GM11168 (cell line): ENCODE measurements around the gene RPS17.
"Not testable (repeated sequence)": the region's sequence is repeated elsewhere in the genome, so short reads cannot be mapped to it uniquely, and the experiment has no call there.

Experiments used
- in situ Hi-C: fragments of 300-500 bp; cut with MboI; formaldehyde crosslinking; loops from one replicate; pipeline ENCODE4 v1.12.0; 2022; ENCODE audit warnings: low sequenced_read_pairs; ENCODE audit not compliant: unreplicated experiment

Gene RPS17

DNA sequence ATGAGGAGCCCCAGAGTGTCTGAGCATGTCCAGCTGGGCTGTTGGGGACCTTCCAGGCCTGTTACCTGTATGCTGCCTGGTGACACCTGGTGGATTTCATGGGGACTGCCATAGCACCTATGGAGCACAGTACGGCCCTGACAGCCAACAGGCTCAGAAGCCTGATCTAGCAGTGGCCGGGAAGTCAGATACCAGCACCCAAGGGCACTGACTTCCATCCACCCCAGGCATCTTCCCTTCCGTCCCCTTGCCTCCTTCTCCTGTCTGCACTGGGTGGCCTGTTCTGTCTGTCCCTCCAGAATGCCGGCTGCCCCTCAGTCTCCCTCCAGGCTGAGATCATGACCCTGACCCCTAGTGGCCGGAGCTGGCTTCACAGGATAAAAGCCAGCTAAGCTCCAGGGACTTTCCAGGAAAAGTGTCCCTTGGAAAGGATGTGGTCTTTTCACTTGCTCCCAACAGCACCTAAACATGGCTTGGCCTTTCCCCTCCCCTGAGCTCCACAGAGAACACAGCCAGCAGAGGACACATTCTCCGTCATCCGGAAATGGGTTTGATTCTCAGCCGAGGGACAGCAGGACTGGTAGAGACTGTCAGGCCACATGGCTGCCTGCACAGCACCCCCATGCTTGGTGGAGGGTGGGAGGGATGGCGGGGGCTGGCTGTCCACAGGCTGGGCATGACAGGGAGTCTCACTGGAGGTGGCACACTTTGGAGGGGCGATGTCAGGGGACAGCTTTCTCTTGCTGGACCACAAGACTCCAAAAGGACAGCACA, 9.5 kb downstream of the RPS17 start:
- in situ Hi-C loops = no loop called here

DNA sequence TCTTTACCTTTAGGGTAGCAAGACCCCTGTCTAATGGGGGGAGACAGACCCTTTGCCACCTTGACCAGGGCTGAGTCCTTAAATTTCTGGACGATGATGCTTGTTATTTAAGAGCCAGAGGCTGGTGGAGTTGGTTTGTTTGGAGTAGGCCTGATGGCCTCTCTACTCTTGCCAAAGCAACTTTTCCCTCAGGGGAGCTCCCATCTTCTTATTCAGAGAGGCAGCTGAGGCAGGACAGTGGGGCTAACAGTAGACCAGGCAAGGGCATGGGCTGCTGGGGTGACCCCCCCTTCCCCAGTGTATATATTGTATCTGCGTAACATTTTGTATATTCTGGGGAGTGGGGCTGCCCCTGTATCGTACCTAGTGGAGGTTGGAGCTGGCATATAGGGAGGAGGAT, 10.3 kb downstream of the RPS17 start:
- in situ Hi-C loops = no loop called here

DNA sequence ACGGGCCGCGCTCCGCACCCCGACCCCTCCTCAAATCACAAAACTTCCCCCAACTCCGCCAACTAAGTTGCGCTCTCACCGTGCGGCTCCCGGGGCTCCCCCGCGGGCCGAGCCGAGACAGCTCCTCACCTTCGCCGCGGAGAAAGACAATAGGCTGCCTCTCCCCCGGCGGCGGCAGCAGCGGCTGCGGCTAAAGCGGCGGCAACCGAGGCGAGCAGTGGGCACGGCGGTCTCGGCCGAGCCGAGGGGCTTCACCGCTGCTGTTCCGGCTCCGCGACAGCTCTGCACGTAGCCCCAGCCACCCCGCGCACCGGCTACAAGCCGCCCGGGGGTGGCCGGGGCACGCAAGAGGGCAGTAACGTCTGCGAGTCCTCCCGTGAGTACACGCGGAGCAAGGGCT, 26.7 kb downstream of the RPS17 start:
- in situ Hi-C loops = not testable (repeated sequence)

DNA sequence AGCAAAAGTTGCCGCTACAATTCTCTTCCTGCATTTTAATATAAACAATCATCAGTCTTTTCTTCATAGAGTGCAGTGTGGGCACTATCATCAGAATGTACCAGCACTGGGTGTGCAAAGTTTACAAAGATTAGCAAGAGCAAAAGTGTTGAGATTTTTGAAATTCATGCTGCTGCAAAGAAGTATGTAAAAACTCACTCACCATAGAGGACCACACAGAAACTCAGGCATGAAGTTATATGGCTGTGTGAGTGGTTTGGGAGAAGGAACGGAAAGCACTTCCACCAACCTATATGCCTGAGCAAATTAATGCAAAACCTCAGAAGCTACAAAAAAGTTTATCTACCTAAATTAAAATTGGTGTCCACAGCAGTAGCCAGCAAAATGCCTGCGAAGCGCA, 32.6 kb downstream of the RPS17 start:
- in situ Hi-C loops = loop anchor here (10.0 kb wide), 1 partner anchor 143 kb away; no protein-coding TSS in a partner anchor

DNA sequence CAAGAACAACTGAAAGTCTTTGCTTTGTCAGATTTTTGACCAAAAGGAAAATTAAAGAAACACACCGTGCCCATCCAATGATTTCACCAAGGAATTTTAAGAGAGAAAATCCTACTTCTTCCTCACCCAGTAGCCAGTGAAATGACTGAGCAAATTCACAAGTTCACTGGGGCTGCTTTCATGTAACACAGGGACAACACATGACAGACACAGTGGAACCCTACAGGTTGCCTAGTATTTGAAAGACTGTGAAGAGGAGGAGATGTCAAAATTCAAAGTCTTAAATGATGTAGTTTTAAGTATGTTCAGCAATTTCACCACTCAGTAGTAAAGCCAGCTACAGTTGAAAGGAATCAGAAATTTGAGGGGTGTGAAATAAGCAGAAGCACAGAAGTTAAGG, 33.2 kb downstream of the RPS17 start:
- in situ Hi-C loops = loop anchor here (10.0 kb wide), 1 partner anchor 142 kb away; no protein-coding TSS in a partner anchor

DNA sequence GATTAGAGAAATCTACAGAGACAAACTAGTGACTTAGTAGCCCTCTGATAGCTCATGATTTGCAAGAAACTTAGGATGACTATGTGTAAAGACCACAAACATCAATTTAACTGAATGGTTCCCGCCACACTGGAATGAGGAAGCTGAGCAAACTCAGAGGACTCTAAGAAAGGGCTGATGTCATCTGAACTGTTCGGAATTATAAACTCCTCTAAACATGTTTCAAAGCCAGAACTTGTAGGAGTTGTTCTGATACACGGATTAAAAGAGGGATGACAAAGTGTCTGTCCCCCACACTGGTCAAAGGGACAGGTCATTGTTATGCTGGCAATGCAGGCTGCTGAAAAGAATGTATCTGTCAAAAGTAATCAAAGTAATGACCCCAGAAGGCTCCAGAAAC, 34.4 kb downstream of the RPS17 start:
- in situ Hi-C loops = loop anchor here (10.0 kb wide), 1 partner anchor 141 kb away; no protein-coding TSS in a partner anchor

DNA sequence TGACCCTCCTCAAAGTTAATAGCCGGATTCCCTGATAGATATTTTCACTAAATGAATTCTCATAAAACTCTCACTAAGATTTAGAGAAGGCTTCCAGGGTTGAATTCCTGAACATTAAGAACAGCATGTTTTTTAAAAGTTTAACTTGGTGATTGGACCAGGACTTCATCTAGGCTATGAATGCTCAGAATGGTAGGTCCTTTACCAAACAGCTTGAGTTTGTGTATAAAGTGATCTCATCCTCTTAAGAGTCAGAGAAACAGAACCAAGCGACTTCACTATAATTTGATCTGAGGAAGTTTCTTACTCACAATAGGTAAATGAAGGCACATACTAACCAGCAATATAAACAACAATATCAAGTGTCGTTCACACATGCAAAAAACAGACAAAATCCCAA, 36.2 kb downstream of the RPS17 start:
- in situ Hi-C loops = loop anchor here (10.0 kb wide), 1 partner anchor 139 kb away; no protein-coding TSS in a partner anchor

DNA sequence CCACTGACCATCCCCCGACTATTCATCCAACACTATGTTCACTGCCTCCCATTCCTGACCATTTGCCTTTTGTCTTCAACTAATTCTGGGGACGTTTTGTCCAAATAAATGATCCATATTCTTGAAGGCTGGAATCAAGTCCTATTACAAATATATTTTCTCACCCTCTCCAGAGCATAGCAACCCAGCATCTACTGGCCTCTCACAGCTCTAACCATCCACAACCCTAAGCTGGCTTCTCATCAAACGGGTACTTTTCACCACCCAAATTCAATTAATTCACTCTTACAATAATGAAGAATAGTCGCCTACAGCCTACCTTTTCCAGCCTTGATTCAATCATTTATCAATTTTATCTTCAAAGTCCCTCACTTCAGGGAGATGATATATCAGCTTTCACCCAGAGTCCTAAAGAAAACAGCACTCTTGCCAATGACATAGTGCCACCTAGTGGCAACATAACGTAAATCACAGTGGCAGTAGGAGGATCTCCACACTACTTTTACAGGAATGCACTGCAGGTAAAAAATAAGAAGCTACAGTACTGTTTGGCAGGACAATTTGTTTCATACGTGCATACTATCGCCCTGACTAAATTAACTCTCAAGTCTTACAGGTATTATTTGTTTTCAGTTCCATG, 37.4 kb downstream of the RPS17 start:
- in situ Hi-C loops = loop anchor here (10.0 kb wide), 1 partner anchor 138 kb away; no protein-coding TSS in a partner anchor

DNA sequence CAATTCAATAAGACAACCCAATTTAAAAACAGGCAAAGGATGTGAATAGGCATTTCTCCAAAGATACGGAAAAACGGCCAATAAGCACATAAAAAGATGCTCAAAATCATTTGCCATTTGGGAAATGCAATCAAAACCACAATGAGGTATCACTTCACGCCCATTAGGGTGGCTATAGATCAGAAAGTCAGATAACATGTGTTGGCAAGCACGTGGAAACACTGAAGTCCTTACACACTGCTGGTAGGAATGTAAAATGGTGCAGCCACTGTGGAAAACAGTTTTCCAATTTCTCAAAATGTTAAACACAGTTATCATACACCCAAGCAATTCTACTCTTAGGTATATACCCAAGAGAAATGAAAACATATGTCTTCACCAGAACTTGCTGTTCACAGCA, 39.5 kb downstream of the RPS17 start:
- in situ Hi-C loops = loop anchor here (10.0 kb wide), 1 partner anchor 136 kb away; no protein-coding TSS in a partner anchor

DNA sequence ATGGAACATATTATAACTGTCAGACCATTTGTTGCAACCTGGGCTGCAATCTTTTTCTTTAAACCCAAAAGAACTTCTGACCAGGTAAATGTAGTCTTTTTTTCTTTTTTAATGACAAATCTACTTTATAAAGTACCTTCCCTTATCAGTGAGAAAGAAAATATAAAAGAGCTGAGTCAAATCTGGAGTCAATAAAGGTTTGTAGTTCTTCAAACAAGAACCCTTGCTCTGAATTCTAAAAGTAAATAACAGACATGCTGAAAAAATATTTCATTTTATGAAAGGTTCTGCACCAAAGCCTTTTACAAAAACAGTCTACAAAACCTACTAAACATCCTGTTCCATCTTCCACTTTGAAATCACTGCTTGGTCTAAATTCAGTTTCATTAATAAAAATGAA, 42.3 kb downstream of the RPS17 start:
- in situ Hi-C loops = loop anchor here (25.0 kb wide), 1 partner anchor 1714 kb away; no protein-coding TSS in a partner anchor

DNA sequence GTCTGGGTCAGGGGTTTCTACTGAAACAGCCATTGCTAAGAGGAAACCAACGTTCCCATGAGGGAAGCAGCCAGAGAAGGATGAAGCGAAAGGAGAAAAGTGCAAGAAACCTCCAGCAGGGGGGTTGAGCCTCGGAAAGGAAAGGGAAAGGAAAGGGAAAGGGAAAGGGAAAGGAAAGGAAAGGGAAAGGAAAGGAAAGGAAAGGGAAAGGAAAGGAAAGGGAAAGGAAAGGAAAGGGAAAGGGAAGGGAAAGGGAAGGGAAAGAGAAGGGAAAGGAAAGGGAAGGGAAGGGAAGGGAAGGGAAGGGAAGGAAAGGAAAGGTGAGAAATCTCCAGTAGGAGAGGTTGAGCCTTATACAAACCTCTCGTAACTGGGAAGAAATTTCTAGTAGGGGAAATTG, 52.0 kb downstream of the RPS17 start:
- in situ Hi-C loops = loop anchor here (25.0 kb wide), 1 partner anchor 1724 kb away; no protein-coding TSS in a partner anchor

DNA sequence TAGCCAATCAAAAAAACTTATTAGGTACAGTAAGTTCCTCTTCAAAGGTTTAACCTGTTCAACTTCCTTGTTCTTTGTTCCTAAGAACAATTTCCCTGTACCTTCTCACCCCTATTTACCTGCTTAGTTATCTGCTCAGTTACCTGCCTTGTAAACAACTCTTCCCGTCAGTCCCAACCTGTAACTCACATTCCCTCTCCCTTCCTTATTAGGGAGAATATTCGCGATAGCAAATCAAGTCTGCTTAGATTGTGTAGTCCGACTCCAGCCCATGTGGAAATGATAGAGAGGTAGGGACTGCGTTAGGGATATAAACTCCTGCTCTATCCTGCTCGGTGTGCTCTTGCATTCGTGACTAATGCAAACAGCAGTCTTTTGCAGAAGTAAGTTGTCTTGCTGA, 53.2 kb downstream of the RPS17 start:
- in situ Hi-C loops = loop anchor here (25.0 kb wide), 1 partner anchor 1725 kb away; no protein-coding TSS in a partner anchor
